SK-N-SH treated with all-trans-retinoic acid at 6 μM for 48 hours (cell line): Measurements from ENCODE around the gene NTM.

ENCODE experiments used
- CSRNP3 ChIP-seq: fragments of 250-450 bp; sonication (Bioruptor Pico); IDR thresholded peaks from 2 replicates; pipeline ENCODE4 v1.5.1; 2021; ENCODE audit warnings: mild to moderate bottlenecking, moderate library complexity
- TSHZ2 ChIP-seq: fragments of 250-450 bp; sonication (Bioruptor Pico); IDR thresholded peaks from 2 replicates; pipeline ENCODE4 v1.5.0; 2020; ENCODE audit warnings: mild to moderate bottlenecking, moderate library complexity

GRCh38 chr11:132238331-132238866 lies 868.0 kb downstream of the NTM start:
- no peak for TF ChIP-seq TSHZ2
- no peak for TF ChIP-seq CSRNP3 (CRISPR knock-in tag)
